GM12878 (cell line): ENCODE data around the gene STK32B. TPM values are rescaled to one million over a fixed set of nuclear protein-coding genes. Genes with fewer than 3 reads are reported as not detected.

Experiments
- ATAC-seq: fragments of 200-7000 bp; cut with Tn5 transposase; 3 replicates; pipeline ENCODE4 v1.9.1; 2020; ENCODE audit warnings: mild to moderate bottlenecking, moderate library complexity
- BruUV-seq: library from RNA; stranded (reverse); fragments of 400-500 nt; replicated peaks from 2 replicates; lab custom pipeline; 2021; lab: Mats Ljungman, UMichigan
- CTCF ChIA-PET: fragments of 300-600 bp; sonication (Branson Sonifier 250); formaldehyde crosslinking; extraction: SDS; loops from one replicate; lab custom pipeline; 2021; ENCODE audit warnings: inconsistent platforms; lab: Yijun Ruan, JAX
- POLR2A ChIA-PET: fragments of 350-600 bp; formaldehyde crosslinking; extraction: SDS; loops from one replicate; lab custom pipeline; 2021; ENCODE audit warnings: inconsistent platforms; lab: Charles Lee
- RAD21 ChIA-PET: fragments of 300-600 bp; sonication (Branson Sonifier 250); formaldehyde crosslinking; loops from one replicate; lab custom pipeline; 2023; ENCODE audit warnings: antibody characterized with exemption; ENCODE audit not compliant: unreplicated experiment; lab: Charles Lee
- SMC1A ChIA-PET: fragments of 300-600 bp; sonication (Branson Sonifier 250); formaldehyde crosslinking; loops from one replicate; lab custom pipeline; 2023; ENCODE audit not compliant: unreplicated experiment, uncharacterized antibody; lab: Charles Lee
- DNase-seq: peaks from one replicate; pipeline ENCODE4 v3.0.0-alpha.2; 2011; ENCODE audit warnings: low read depth, low spot score
- FAIRE-seq: peaks from 3 replicates; lab custom pipeline; 2011; peaks lifted over from hg19 to GRCh38; lab: Jason Lieb, UNC
- H2AFZ ChIP-seq: 2 replicates; pipeline ENCODE4 v1.6.0; 2011; ENCODE audit warnings: low read depth, low read length, control low read depth; ENCODE audit not compliant: control insufficient read depth
- H3K27ac ChIP-seq: 2 replicates; pipeline ENCODE4 v1.5.1; 2011; ENCODE audit warnings: control low read depth; ENCODE audit not compliant: control insufficient read depth, insufficient read depth
- H3K27me3 ChIP-seq, 2 experiments: replicated peaks in 1 of 2; 2 replicates each; pipeline versions ENCODE4 v1.6.0 to v1.6.1; 2011; ENCODE audit warnings: low read length in 1 of 2; ENCODE audit not compliant: control insufficient read depth in 2 of 2, insufficient read depth in 2 of 2
- H3K36me3 ChIP-seq, 2 experiments: 2 replicates each; pipeline ENCODE4 v1.5.1; 2011; ENCODE audit warnings: low read length in 1 of 2; ENCODE audit not compliant: control insufficient read depth in 2 of 2, insufficient read depth in 2 of 2
- H3K4me1 ChIP-seq: 2 replicates; pipeline ENCODE4 v1.6.1; 2011; ENCODE audit warnings: mild to moderate bottlenecking, low read length, moderate library complexity, mixed read lengths; ENCODE audit not compliant: control insufficient read depth, insufficient read depth
- H3K4me2 ChIP-seq: 2 replicates; pipeline ENCODE4 v1.6.0; 2011; ENCODE audit warnings: control low read depth; ENCODE audit not compliant: control insufficient read depth, insufficient read depth
- H3K4me3 ChIP-seq: fragments of 200-600 bp; sonication (generic); 2 replicates; pipeline ENCODE4 v1.5.1; 2016
- H3K79me2 ChIP-seq: 2 replicates; pipeline ENCODE4 v1.6.0; 2011; ENCODE audit warnings: low read length; ENCODE audit not compliant: control insufficient read depth, insufficient read depth
- H3K9ac ChIP-seq: 2 replicates; pipeline ENCODE4 v1.8.0; 2011; ENCODE audit warnings: low read length, control low read depth, mixed read lengths; ENCODE audit not compliant: control insufficient read depth, insufficient read depth
- H3K9me3 ChIP-seq: replicated peaks from 3 replicates; pipeline ENCODE4 v1.5.1; 2011; ENCODE audit warnings: mild to moderate bottlenecking, low read length; ENCODE audit not compliant: control insufficient read depth, insufficient read depth
- H4K20me1 ChIP-seq: 2 replicates; pipeline ENCODE4 v1.6.0; 2011; ENCODE audit not compliant: control insufficient read depth, insufficient read depth
- CBX5 ChIP-seq: sonication (generic); IDR thresholded peaks from 2 replicates; pipeline ENCODE4 v1.6.1; 2016; ENCODE audit warnings: low read depth, moderate library complexity, mild to moderate bottlenecking, inconsistent platforms
- ETV6 ChIP-seq, 2 experiments: fragments of 450-650 bp in 1 of 2; IDR thresholded peaks in 1 of 2; conservative IDR thresholded peaks in 1 of 2; 2 replicates each; pipeline ENCODE4 v1.6.1; 2014; ENCODE audit warnings: antibody characterized with exemption in 1 of 2, borderline replicate concordance in 1 of 2, low read depth in 1 of 2, mild to moderate bottlenecking in 1 of 2, moderate library complexity in 1 of 2
- HSF1 ChIP-seq: fragments of 150-350 bp; IDR thresholded peaks from 2 replicates; pipeline ENCODE4 v1.6.1; 2014; ENCODE audit warnings: mild to moderate bottlenecking, low read depth, low read length
- MEF2B ChIP-seq: fragments of 450-650 bp; IDR thresholded peaks from 2 replicates; pipeline ENCODE4 v1.6.1; 2018; ENCODE audit warnings: mild to moderate bottlenecking, moderate library complexity; ENCODE audit not compliant: partially characterized antibody, poor library complexity, severe bottlenecking
- MTA3 ChIP-seq: IDR thresholded peaks from 2 replicates; pipeline ENCODE4 v1.6.1; 2012; ENCODE audit warnings: low read length, inconsistent platforms, borderline replicate concordance
- NFYA ChIP-seq: IDR thresholded peaks from 2 replicates; pipeline ENCODE4 v1.6.1; 2011; ENCODE audit warnings: low read depth, mild to moderate bottlenecking, low read length, improper control_type of control experiment, borderline replicate concordance
- NR2F1 ChIP-seq: fragments of 450-650 bp; conservative IDR thresholded peaks from 2 replicates; pipeline ENCODE4 v1.6.1; 2017; ENCODE audit warnings: mild to moderate bottlenecking
- POU2F2 ChIP-seq: IDR thresholded peaks from 3 replicates; pipeline ENCODE4 v1.6.1; 2011; ENCODE audit warnings: low read depth, mild to moderate bottlenecking, low read length, borderline replicate concordance
- RELB ChIP-seq: fragments of 450-650 bp; IDR thresholded peaks from 2 replicates; pipeline ENCODE4 v1.6.1; 2017; ENCODE audit warnings: low read depth, mild to moderate bottlenecking, moderate library complexity
- REST ChIP-seq: IDR thresholded peaks from 2 replicates; pipeline ENCODE4 v1.6.1; 2012; ENCODE audit warnings: mild to moderate bottlenecking, low read depth, low read length
- RUNX3 ChIP-seq: IDR thresholded peaks from 2 replicates; pipeline ENCODE4 v1.6.1; 2012; ENCODE audit warnings: low read length, inconsistent platforms
- SIN3A ChIP-seq: IDR thresholded peaks from 2 replicates; pipeline ENCODE4 v1.6.1; 2012; ENCODE audit warnings: low read depth, low read length, improper control_type of control experiment
- TBL1XR1 ChIP-seq: IDR thresholded peaks from 2 replicates; pipeline ENCODE4 v1.6.1; 2012; ENCODE audit warnings: low read depth, low read length, improper control_type of control experiment
- YBX1 ChIP-seq: fragments of 450-650 bp; IDR thresholded peaks from 2 replicates; pipeline ENCODE4 v1.6.1; 2016; ENCODE audit warnings: antibody characterized with exemption
- ZNF274 ChIP-seq: IDR thresholded peaks from one replicate; pipeline ENCODE4 v1.8.0; 2011; ENCODE audit not compliant: insufficient read length, insufficient read depth
- WGBS: methylation state at CpG from one replicate; pipeline ENCODE4 v1.1.6; 2016; ENCODE audit warnings: low lambda C conversion rate; ENCODE audit not compliant: insufficient replicate concordance, insufficient coverage; ENCODE audit errors: missing lambda C conversion rate; 5-methylcytosine and 5-hydroxymethylcytosine counted together
- in situ Hi-C: fragments of 300-500 bp; cut with MboI; formaldehyde crosslinking; loops from 9 replicates; pipeline ENCODE4 v1.14.3; 2018; ENCODE audit warnings: mixed read lengths
- intact Hi-C: fragments of 100-400 bp; cut with micrococcal nuclease; formaldehyde crosslinking; loops from one replicate; pipeline ENCODE4 v1.14.2; 2022; ENCODE audit not compliant: unreplicated experiment
- polyA plus RNA-seq, 11 experiments: library from polyadenylated mRNA; depleted of rRNA in 4 of 11; unstranded in 6 of 11; stranded (reverse) in 5 of 11; fragments of >200 nt; fragmentation: Nextera tagmentation in 4 of 11; fragmentation: Illumina TruSeq in 1 of 11; extraction: Ambion mirVana in 4 of 11; extraction: Trizol in 1 of 11; gene quantifications; 1 replicate in 1 of 11; 2 replicates in 10 of 11; pipeline versions ENCODE4 v1.2.1 to v1.2.3, GENCODE V29; 2011 to 2016; ENCODE audit warnings: inconsistent platforms in 2 of 11, missing spikeins in 2 of 11, low read depth in 1 of 11
- total RNA-seq, 4 experiments: library from RNA; depleted of rRNA in 3 of 4; stranded (reverse); fragments of >200 nt in 3 of 4; fragmentation: Illumina TruSeq in 1 of 4; extraction: Trizol in 1 of 4; gene quantifications; 2 replicates each; pipeline versions ENCODE4 v1.2.1 to v1.2.3, GENCODE V29; 2013 to 2021

STK32B gene
- total and polyA plus RNA-seq, 10 of the 15 experiments (the other 5 are each of a cell fraction or from before 2014, with no cell fraction given): 0.04 to 0.12 (median 0.08) TPM; not detected in 7

- no peak overlapping the region for H3K4me2 ChIP-seq
- H2AFZ ChIP-seq: no peak overlapping the region
- no peaks in the 10 kb centered on the region for H4K20me1 ChIP-seq
- 69% methylated on average over 4 of the region's 4 CpGs for WGBS
- H3K9me3 ChIP-seq: no peaks in the 10 kb centered on the region; the same call in 2 of the 3 replicates
- TF ChIP-seq HSF1: no peak
- no peak for TF ChIP-seq RUNX3
- TF ChIP-seq NFYA: no peak
- TF ChIP-seq RELB: no peak
- TF ChIP-seq SIN3A: no peak
- TF ChIP-seq CBX5: no peak
- no peak for TF ChIP-seq POU2F2
- no peak for TF ChIP-seq YBX1
- TF ChIP-seq REST: no peak
- TF ChIP-seq MEF2B: no peak
- TF ChIP-seq ETV6 (conservative IDR thresholded peaks at IDR 0.05 in 1 of 2, IDR thresholded peaks at IDR 0.05 in 1 of 2; ENCODE audit: borderline replicate concordance in 1 of 2, low read depth in 1 of 2): no peak
- TF ChIP-seq TBL1XR1: no peak
- no peak for TF ChIP-seq MTA3
- TF ChIP-seq NR2F1: no peak
- no peak for TF ChIP-seq ZNF274
- H3K36me3 ChIP-seq: no peaks in the 10 kb centered on the region
- intact Hi-C loops: no loop called here
- no peak overlapping the region for H3K27ac ChIP-seq
- SMC1A ChIA-PET: no interaction called here
- RAD21 ChIA-PET: no interaction called here
- no peak overlapping the region for H3K9ac ChIP-seq
- H3K79me2 ChIP-seq: no peaks in the 10 kb centered on the region
- POLR2A ChIA-PET: no interaction called here
- ATAC-seq: no peak
- no peaks in the 10 kb centered on the region for H3K4me1 ChIP-seq
- CTCF ChIA-PET: no interaction called here
- BruUV-seq: no TSS peak
- in situ Hi-C loops: no loop called here
- no peaks in the 10 kb centered on the region for H3K27me3 ChIP-seq
- no peak for DNase-seq
- no peak for FAIRE-seq
- H3K4me3 ChIP-seq: no peak overlapping the region
These were observed 476.8 kb downstream of the STK32B start for GRCh38 chr4:5528031-5528436.
